ENCODE results near the gene TUFT1. TPM values are rescaled to one million over a fixed set of nuclear protein-coding genes. Genes with fewer than 3 reads are reported as not detected.

Gene TUFT1
- total and polyA plus RNA-seq, 2 of the 13 experiments (the other 11 are each of a cell fraction or from before 2014, with no cell fraction given), result 6.4 to 7.3 TPM

DNA sequence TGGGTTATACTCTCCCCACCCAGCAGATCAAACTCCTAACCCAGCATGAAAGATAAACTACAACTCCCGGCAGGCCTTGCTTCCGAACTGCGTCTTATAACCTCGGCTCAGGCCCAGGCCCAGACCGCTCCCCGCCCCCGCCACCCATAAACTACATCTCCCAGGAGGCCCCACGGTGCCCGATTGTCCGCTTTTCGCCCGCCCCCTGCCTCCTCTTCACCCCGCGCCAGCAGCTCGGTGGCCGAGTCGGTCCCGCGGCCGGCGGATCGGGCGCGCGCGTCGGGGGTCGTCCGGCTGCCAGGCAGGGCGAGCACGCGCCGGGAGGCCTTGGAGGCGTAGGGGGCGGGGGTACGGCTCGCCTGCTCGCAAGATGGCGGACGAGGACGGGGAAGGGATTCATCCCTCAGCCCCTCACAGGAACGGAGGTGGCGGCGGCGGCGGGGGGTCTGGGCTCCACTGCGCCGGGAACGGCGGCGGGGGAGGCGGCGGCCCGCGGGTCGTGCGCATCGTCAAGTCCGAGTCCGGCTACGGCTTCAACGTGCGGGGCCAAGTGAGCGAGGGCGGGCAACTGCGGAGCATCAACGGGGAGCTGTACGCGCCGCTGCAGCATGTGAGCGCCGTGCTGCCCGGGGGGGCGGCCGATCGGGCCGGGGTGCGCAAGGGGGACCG lies 71.9 kb downstream of the TUFT1 start, which contains the start of gene SNX27 (continued):
- TF ChIP-seq RFX1 (IDR thresholded peaks at IDR 0.05) (no peak), ZMAT5 (CRISPR knock-in tag; IDR thresholded peaks at IDR 0.05; ENCODE audit: borderline replicate concordance, low read depth) (no peak), ZNF546 (CRISPR knock-in tag; conservative IDR thresholded peaks at IDR 0.05) (0 out of 2 replicates have a peak, but pooled peaks have one; percentile 26), KLF15 (CRISPR knock-in tag; IDR thresholded peaks at IDR 0.05; ENCODE audit: borderline replicate concordance) (no peak; the same call in 1 of the 2 replicates), ZNF274 (CRISPR knock-in tag; IDR thresholded peaks at IDR 0.05) (peak; percentile 65; the same call in 1 of the 2 replicates), AGO2 (optimal IDR thresholded peaks at IDR 0.05; ENCODE audit: low read depth, low read length) (no peak), TRIM22 (IDR thresholded peaks at IDR 0.05) (no peak), SNAPC4 (CRISPR knock-in tag; IDR thresholded peaks at IDR 0.05) (no peak), SRY (CRISPR knock-in tag; IDR thresholded peaks at IDR 0.05) (no peak; the same call in 1 of the 2 replicates), ERF (CRISPR knock-in tag; IDR thresholded peaks at IDR 0.05) (peak; percentile 50; the same call in 1 of the 2 replicates), ATF1 (CRISPR knock-in tag; IDR thresholded peaks at IDR 0.05) (no peak), RAD21 (CRISPR knock-in tag; IDR thresholded peaks at IDR 0.05) (0 out of 2 replicates have a peak, but pooled peaks have one; percentile 31), IKZF4 (CRISPR knock-in tag; IDR thresholded peaks at IDR 0.05; ENCODE audit: borderline replicate concordance, low read depth, not compliant biosample characterization) (no peak), HOXA9 (CRISPR knock-in tag; IDR thresholded peaks at IDR 0.05; ENCODE audit: borderline replicate concordance) (no peak), FOXK1 (CRISPR knock-in tag; IDR thresholded peaks at IDR 0.05; ENCODE audit: borderline replicate concordance, low read depth) (no peak; the same call in 1 of the 2 replicates), ZNF816 (CRISPR knock-in tag; IDR thresholded peaks at IDR 0.05; ENCODE audit: borderline replicate concordance) (no peak), ZNF598 (CRISPR knock-in tag; IDR thresholded peaks at IDR 0.05; ENCODE audit: borderline replicate concordance) (no peak), ZNF280B (CRISPR knock-in tag; IDR thresholded peaks at IDR 0.05; ENCODE audit: borderline replicate concordance) (no peak), JUND (CRISPR knock-in tag; IDR thresholded peaks at IDR 0.05) (no peak), ZNF850 (CRISPR knock-in tag; conservative IDR thresholded peaks at IDR 0.05) (no peak), ZNF773 (CRISPR knock-in tag; IDR thresholded peaks at IDR 0.05; ENCODE audit: borderline replicate concordance) (no peak)
